H1 (cell line): ENCODE measurements around the gene POLR2C.

Experiments used
- CTCF ChIP-seq, 3 experiments: IDR thresholded peaks; 1 replicate in 2 of 3; 2 replicates in 1 of 3; pipeline versions ENCODE4 v1.5.1 to v1.6.1; 2011; ENCODE audit warnings: low read length in 3 of 3, mild to moderate bottlenecking in 3 of 3, inconsistent platforms in 2 of 3, low read depth in 1 of 3, moderate library complexity in 1 of 3; ENCODE audit not compliant: insufficient read depth in 1 of 3; ENCODE audit errors: control extremely low read depth in 1 of 3
- GTF2F1 ChIP-seq: IDR thresholded peaks from 2 replicates; pipeline ENCODE4 v1.6.1; 2012; ENCODE audit warnings: low read depth, low read length, improper control_type of control experiment, borderline replicate concordance
- SUZ12 ChIP-seq: fragments of 200-600 bp; sonication (generic); IDR thresholded peaks from 2 replicates; pipeline ENCODE4 v1.6.1; 2012; ENCODE audit warnings: mild to moderate bottlenecking, inconsistent platforms, low read length, moderate library complexity, mixed read lengths
- YY1 ChIP-seq: IDR thresholded peaks from 2 replicates; pipeline ENCODE4 v1.6.1; 2011; ENCODE audit warnings: low read depth, mild to moderate bottlenecking, low read length

GRCh38 chr16:57498031-57498430 lies 35.6 kb downstream of the POLR2C start:
- TF ChIP-seq CTCF (IDR thresholded peaks at IDR 0.05; ENCODE audit: control extremely low read depth in 1 of 3, insufficient read depth in 1 of 3, low read depth in 1 of 3, low read length in 3 of 3), result no peak
- no peak for TF ChIP-seq GTF2F1
- TF ChIP-seq SUZ12, result no peak
- no peak for TF ChIP-seq YY1
